GM12892 (cell line): ENCODE measurements around the gene LGSN.
A peak's percentile ranks its signal among the peaks of the same experiment; 100 is the strongest.
"Not testable (repeated sequence)": the region's sequence is repeated elsewhere in the genome, so short reads cannot be mapped to it uniquely, and the experiment has no call there.

ENCODE experiments used
- DNase-seq: peaks from one replicate; pipeline ENCODE4 v3.0.0; 2011; ENCODE audit not compliant: insufficient read length
- FAIRE-seq: peaks from 2 replicates; lab custom pipeline; 2011; peaks lifted over from hg19 to GRCh38; lab: Jason Lieb, UNC
- POLR2A ChIP-seq: IDR thresholded peaks from 2 replicates; pipeline ENCODE4 v1.6.1; 2011; ENCODE audit warnings: low read depth, low read length, control low read depth
- POLR2AphosphoS5 ChIP-seq: IDR thresholded peaks from 2 replicates; pipeline ENCODE4 v1.6.1; 2011; ENCODE audit warnings: low read depth, low read length, control low read depth
- TAF1 ChIP-seq: IDR thresholded peaks from 2 replicates; pipeline ENCODE4 v1.6.1; 2011; ENCODE audit warnings: low read depth, mild to moderate bottlenecking, control low read depth, low read length, borderline replicate concordance

LGSN gene

GRCh38 chr6:63340351-63340750, 20.6 kb upstream of the LGSN start:
- TF ChIP-seq POLR2AphosphoS5 (no peak), POLR2A (no peak), TAF1 (no peak)
- no peak for FAIRE-seq
- DNase-seq, result no peak

GRCh38 chr6:63334652-63335051, 14.9 kb upstream of the LGSN start:
- FAIRE-seq, DNase-seq: not testable (repeated sequence)

GRCh38 chr6:63333440-63333839, 13.7 kb upstream of the LGSN start:
- DNase-seq, result no peak
- FAIRE-seq, result no peak
- no peak for TF ChIP-seq TAF1
- no peak for TF ChIP-seq POLR2AphosphoS5
- TF ChIP-seq POLR2A, result no peak

GRCh38 chr6:63326630-63327029, 6.8 kb upstream of the LGSN start:
- not testable (repeated sequence) for FAIRE-seq, DNase-seq

GRCh38 chr6:63322981-63323380, 3.2 kb upstream of the LGSN start:
- FAIRE-seq (no peak), DNase-seq (no peak)
- no peak for TF ChIP-seq POLR2A
- TF ChIP-seq POLR2AphosphoS5, result no peak
- TF ChIP-seq TAF1, result no peak

- no peak for TF ChIP-seq POLR2AphosphoS5
- TF ChIP-seq TAF1, result no peak
- no peak for TF ChIP-seq POLR2A
- FAIRE-seq (no peak), DNase-seq (no peak)
These were observed 2.0 kb upstream of the LGSN start for GRCh38 chr6:63321821-63322220.

DNA sequence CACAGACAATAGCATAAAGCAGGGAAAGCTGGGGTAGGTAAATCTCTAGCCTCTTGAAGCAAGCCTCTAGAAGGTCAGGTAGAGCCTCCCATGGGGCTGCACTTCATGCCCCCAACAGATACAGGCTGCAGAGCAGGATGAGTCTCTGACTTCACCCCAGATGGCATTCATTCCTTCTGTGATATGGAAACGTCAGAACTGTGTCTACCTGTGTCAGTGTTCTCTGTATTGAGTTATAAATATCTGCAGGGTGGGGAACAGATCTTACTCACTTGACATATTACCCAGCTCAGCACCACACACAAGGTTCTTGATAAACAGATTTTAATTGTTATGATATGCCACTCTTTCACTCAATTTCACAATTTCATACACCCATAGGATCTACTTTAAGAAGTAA, 2.1 kb downstream of the LGSN start:
- DNase-seq (no peak), FAIRE-seq (no peak)
- TF ChIP-seq POLR2AphosphoS5 (no peak), TAF1 (no peak), POLR2A (no peak)

GRCh38 chr6:63316113-63316512, 3.7 kb downstream of the LGSN start:
- no peak for FAIRE-seq
- no peak for TF ChIP-seq POLR2AphosphoS5
- TF ChIP-seq POLR2A, result no peak
- no peak for TF ChIP-seq TAF1

DNA sequence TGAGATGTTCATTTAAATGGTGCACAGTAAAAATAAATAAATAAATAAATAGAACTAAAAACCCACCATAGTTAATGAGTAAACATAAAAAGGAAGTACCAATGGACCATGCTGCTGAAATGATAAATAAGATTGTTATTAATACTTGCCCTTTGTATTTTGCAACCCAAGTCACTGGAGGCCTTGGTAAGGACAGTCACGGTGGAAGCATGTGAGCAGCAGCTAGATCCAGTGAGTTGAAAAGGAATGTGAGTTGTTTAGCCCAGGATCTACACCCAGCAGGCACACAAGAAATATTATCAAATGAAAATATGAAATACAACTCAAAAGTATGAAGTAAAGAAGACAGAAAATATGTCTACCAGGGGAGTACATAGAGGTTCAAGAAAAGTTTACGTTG, 6.7 kb downstream of the LGSN start:
- TF ChIP-seq POLR2AphosphoS5, result no peak
- TF ChIP-seq POLR2A, result no peak
- no peak for TF ChIP-seq TAF1
- no peak for DNase-seq
- no peak for FAIRE-seq

More at GRCh38 chr6:63316113-63316512, 3.7 kb downstream of the LGSN start:
- no peak for DNase-seq

- FAIRE-seq, result peak; percentile 78
These were observed 12.1 kb downstream of the LGSN start for GRCh38 chr6:63307581-63308246.

DNA sequence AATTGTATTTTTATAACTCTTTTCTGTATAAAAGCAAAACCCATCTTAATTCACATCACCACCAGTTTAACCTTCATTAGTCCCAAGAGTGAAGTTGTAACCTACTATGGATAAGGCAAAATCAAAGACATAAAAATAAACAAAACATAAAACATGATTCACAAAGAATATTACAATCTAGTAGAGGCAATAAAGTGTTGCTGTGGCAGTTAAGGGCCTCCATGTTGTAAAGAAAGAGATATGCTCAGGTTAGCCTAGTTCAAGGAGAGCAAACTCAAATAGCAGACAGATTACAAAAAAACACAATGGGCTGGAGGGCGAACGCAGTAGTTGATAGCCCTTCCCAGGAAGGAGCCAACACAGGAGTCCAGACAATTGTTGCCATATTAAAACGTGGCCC, 13.4 kb downstream of the LGSN start:
- no peak for DNase-seq
- TF ChIP-seq TAF1 (no peak), POLR2A (no peak), POLR2AphosphoS5 (no peak)
- FAIRE-seq, result no peak

More at GRCh38 chr6:63307581-63308246, 12.1 kb downstream of the LGSN start:
- no peak for DNase-seq
- TF ChIP-seq TAF1 (no peak), POLR2A (no peak), POLR2AphosphoS5 (no peak)

- no peak for TF ChIP-seq POLR2A
- no peak for TF ChIP-seq TAF1
- no peak for TF ChIP-seq POLR2AphosphoS5
- no peak for DNase-seq
- no peak for FAIRE-seq
These were observed 14.5 kb downstream of the LGSN start for GRCh38 chr6:63305277-63305676.

GRCh38 chr6:63303476-63303875, 16.3 kb downstream of the LGSN start:
- TF ChIP-seq POLR2AphosphoS5 (no peak), TAF1 (no peak), POLR2A (no peak)
- FAIRE-seq, result no peak

More at GRCh38 chr6:63303476-63303875, 16.3 kb downstream of the LGSN start:
- no peak for DNase-seq
